OCI-LY1 (cell line): ENCODE measurements around the gene CHD1.
"Not testable (repeated sequence)": the region's sequence is repeated elsewhere in the genome, so short reads cannot be mapped to it uniquely, and the experiment has no call there.

ENCODE experiments used
- H2AFZ ChIP-seq: fragments of 200-600 bp; sonication (generic), shearing (Covaris generic); 2 replicates; pipeline ENCODE4 v1.6.0; 2014; ENCODE audit warnings: antibody characterized with exemption, mild to moderate bottlenecking, low read length
- H3F3A ChIP-seq: fragments of 200-600 bp; sonication (generic), shearing (Covaris generic); 2 replicates; pipeline ENCODE4 v1.6.0; 2014; ENCODE audit warnings: mild to moderate bottlenecking, antibody characterized with exemption, low read length, moderate library complexity; ENCODE audit not compliant: insufficient read depth
- H3K27ac ChIP-seq: fragments of 200-600 bp; sonication (generic); 2 replicates; pipeline ENCODE4 v1.5.1; 2014; ENCODE audit warnings: low read length, mixed run types, mild to moderate bottlenecking, low read depth; ENCODE audit not compliant: poor library complexity, severe bottlenecking
- H3K27me3 ChIP-seq: fragments of 200-600 bp; sonication (generic); 2 replicates; pipeline ENCODE4 v1.6.0; 2014; ENCODE audit warnings: antibody characterized with exemption, mild to moderate bottlenecking, low read length, moderate library complexity; ENCODE audit not compliant: insufficient read depth
- H3K36me3 ChIP-seq: fragments of 200-600 bp; sonication (generic); 2 replicates; pipeline ENCODE4 v1.6.1; 2014; ENCODE audit warnings: mild to moderate bottlenecking, antibody characterized with exemption, low read length, moderate library complexity, mixed read lengths; ENCODE audit not compliant: insufficient read depth
- H3K4me1 ChIP-seq: fragments of 200-600 bp; sonication (generic); 2 replicates; pipeline ENCODE4 v1.5.1; 2014; ENCODE audit warnings: mild to moderate bottlenecking, low read length, moderate library complexity; ENCODE audit not compliant: insufficient read depth, severe bottlenecking
- H3K4me2 ChIP-seq: fragments of 200-600 bp; sonication (generic), shearing (Covaris generic); 2 replicates; pipeline ENCODE4 v1.6.1; 2014; ENCODE audit warnings: low read length
- H3K4me3 ChIP-seq: fragments of 200-600 bp; sonication (generic); 2 replicates; pipeline ENCODE4 v1.5.1; 2014; ENCODE audit warnings: low read length, low read depth, mild to moderate bottlenecking, mixed read lengths; ENCODE audit not compliant: poor library complexity, severe bottlenecking
- H3K79me2 ChIP-seq: fragments of 200-600 bp; shearing (Covaris generic); 2 replicates; pipeline ENCODE4 v1.6.1; 2016; ENCODE audit warnings: mixed run types, low read length, mixed read lengths; ENCODE audit not compliant: insufficient read depth
- H3K9ac ChIP-seq: fragments of 200-600 bp; sonication (generic), shearing (Covaris generic); 2 replicates; pipeline ENCODE4 v1.6.1; 2014; ENCODE audit warnings: mild to moderate bottlenecking, low read length, mixed read lengths
- H3K9me2 ChIP-seq: fragments of 200-600 bp; sonication (generic), shearing (Covaris generic); 2 replicates; pipeline ENCODE4 v1.6.1; 2014; ENCODE audit warnings: low read depth, mild to moderate bottlenecking, low read length, mixed read lengths
- H3K9me3 ChIP-seq: fragments of 200-600 bp; shearing (Covaris generic); 2 replicates; pipeline ENCODE4 v1.6.1; 2014; ENCODE audit warnings: low read length, mixed read lengths
- H4K20me1 ChIP-seq: fragments of 200-600 bp; sonication (generic), shearing (Covaris generic); 2 replicates; pipeline ENCODE4 v1.6.0; 2016; ENCODE audit warnings: mild to moderate bottlenecking, low read length; ENCODE audit not compliant: insufficient read depth
- EZH2 ChIP-seq: fragments of 200-600 bp; sonication (generic), shearing (Covaris generic); IDR thresholded peaks from 2 replicates; pipeline ENCODE4 v1.8.0; 2017; ENCODE audit warnings: borderline replicate concordance, mixed run types, mild to moderate bottlenecking, antibody characterized with exemption, low read length, moderate library complexity, mixed read lengths
- TF ChIP-seq, protein P1 (sequence below): fragments of 200-600 bp; sonication (generic), shearing (Covaris generic); IDR thresholded peaks from 2 replicates; pipeline ENCODE4 v1.5.1; 2017; ENCODE audit warnings: mild to moderate bottlenecking, antibody characterized with exemption, low read length, moderate library complexity, mixed read lengths

The CHD1 gene

GRCh38 chr5:98957307-98957706, 28.5 kb upstream of the CHD1 start:
- Histone ChIP-seq H3F3A (no peaks in the 10 kb centered on the region), H3K27me3 (no peaks in the 10 kb centered on the region), H2AFZ (no peak overlapping the region), H3K36me3 (no peaks in the 10 kb centered on the region), H3K79me2 (no peaks in the 10 kb centered on the region), H3K9ac (no peak overlapping the region), H3K27ac (no peak overlapping the region), H4K20me1 (no peaks in the 10 kb centered on the region), H3K4me1 (no peaks in the 10 kb centered on the region), H3K9me3 (no peaks in the 10 kb centered on the region), H3K4me2 (no peak overlapping the region), H3K9me2 (no peaks in the 10 kb centered on the region), H3K4me3 (no peak overlapping the region)
- TF ChIP-seq EZH2, result no peak
- TF ChIP-seq, protein P1, sequence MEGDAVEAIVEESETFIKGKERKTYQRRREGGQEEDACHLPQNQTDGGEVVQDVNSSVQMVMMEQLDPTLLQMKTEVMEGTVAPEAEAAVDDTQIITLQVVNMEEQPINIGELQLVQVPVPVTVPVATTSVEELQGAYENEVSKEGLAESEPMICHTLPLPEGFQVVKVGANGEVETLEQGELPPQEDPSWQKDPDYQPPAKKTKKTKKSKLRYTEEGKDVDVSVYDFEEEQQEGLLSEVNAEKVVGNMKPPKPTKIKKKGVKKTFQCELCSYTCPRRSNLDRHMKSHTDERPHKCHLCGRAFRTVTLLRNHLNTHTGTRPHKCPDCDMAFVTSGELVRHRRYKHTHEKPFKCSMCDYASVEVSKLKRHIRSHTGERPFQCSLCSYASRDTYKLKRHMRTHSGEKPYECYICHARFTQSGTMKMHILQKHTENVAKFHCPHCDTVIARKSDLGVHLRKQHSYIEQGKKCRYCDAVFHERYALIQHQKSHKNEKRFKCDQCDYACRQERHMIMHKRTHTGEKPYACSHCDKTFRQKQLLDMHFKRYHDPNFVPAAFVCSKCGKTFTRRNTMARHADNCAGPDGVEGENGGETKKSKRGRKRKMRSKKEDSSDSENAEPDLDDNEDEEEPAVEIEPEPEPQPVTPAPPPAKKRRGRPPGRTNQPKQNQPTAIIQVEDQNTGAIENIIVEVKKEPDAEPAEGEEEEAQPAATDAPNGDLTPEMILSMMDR, result no peak

DNA sequence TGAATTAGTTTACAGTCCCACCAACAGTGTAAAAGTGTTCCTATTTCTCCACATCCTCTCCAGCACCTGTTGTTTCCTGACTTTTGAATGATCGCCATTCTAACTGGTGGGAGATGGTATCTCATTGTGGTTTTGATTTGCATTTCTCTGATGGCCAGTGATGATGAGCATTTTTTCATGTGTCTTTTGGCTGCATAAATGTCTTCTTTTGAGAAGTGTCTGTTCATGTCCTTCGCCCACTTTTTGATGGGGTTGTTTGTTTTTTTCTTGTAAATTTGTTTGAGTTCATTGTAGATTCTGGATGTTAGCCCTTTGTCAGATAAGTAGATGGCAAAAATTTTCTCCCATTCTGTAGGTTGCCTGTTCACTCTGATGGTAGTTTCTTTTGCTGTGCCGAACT, 27.1 kb upstream of the CHD1 start:
- not testable (repeated sequence) for H3K4me1 ChIP-seq, H3K9ac ChIP-seq, H4K20me1 ChIP-seq, H3K36me3 ChIP-seq, H3K79me2 ChIP-seq, H2AFZ ChIP-seq, H3K9me3 ChIP-seq, H3K4me2 ChIP-seq, H3K27me3 ChIP-seq, H3F3A ChIP-seq, H3K4me3 ChIP-seq, H3K9me2 ChIP-seq, H3K27ac ChIP-seq

DNA sequence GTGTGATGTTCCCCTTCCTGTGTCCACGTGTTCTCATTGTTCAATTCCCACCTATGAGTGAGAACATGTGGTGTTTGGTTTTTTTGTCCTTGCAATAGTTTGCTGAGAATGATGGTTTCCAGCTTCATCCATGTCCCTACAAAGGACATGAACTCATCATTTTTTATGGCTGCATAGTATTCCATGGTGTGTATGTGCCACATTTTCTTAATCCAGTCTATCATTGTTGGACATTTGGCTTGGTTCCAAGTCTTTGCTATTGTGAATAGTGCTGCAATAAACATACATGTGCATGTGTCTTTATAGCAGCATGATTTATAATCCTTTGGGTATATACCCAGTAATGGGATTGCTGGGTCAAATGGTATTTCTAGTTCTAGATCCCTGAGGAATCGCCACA, 26.7 kb upstream of the CHD1 start:
- not testable (repeated sequence) for H3K4me2 ChIP-seq, H4K20me1 ChIP-seq, H3K79me2 ChIP-seq, H3K9ac ChIP-seq, H3K9me3 ChIP-seq, H2AFZ ChIP-seq, H3K27ac ChIP-seq, H3F3A ChIP-seq, H3K4me3 ChIP-seq, H3K27me3 ChIP-seq, H3K36me3 ChIP-seq, H3K4me1 ChIP-seq, H3K9me2 ChIP-seq

GRCh38 chr5:98954392-98955028, 25.7 kb upstream of the CHD1 start:
- Histone ChIP-seq H3K9ac (no peak overlapping the region), H3K79me2 (no peaks in the 10 kb centered on the region), H3K9me3 (no peaks in the 10 kb centered on the region), H4K20me1 (no peaks in the 10 kb centered on the region), H3K27ac (no peak overlapping the region), H3K36me3 (no peaks in the 10 kb centered on the region), H3K9me2 (no peaks in the 10 kb centered on the region), H3K27me3 (no peaks in the 10 kb centered on the region), H3K4me3 (no peak overlapping the region), H3F3A (no peaks in the 10 kb centered on the region), H2AFZ (no peak overlapping the region), H3K4me1 (no peaks in the 10 kb centered on the region), H3K4me2 (no peak overlapping the region)
- TF ChIP-seq EZH2, result no peak
- TF ChIP-seq, protein P1, result no peak
